H9 (cell line): ENCODE results near the gene L3MBTL1. TPM values are rescaled to one million over a fixed set of nuclear protein-coding genes. Genes with fewer than 3 reads are reported as not detected.

Experiments used
- DNase-seq: peaks from one replicate; pipeline ENCODE4 v3.0.0-alpha.2; 2017
- H2AFZ ChIP-seq: one replicate; pipeline ENCODE4 v1.6.1; 2013; ENCODE audit warnings: mild to moderate bottlenecking, low read length, control low read depth, moderate library complexity
- H2AK5ac ChIP-seq: 2 replicates; pipeline ENCODE4 v1.6.1; 2013; ENCODE audit warnings: low read length, control low read depth, mixed read lengths; ENCODE audit not compliant: insufficient read length
- H2BK120ac ChIP-seq: one replicate; pipeline ENCODE4 v1.6.1; 2013; ENCODE audit warnings: low read depth, mild to moderate bottlenecking, low read length, control low read depth, inconsistent platforms; ENCODE audit not compliant: poor library complexity, severe bottlenecking
- H2BK12ac ChIP-seq: 2 replicates; pipeline ENCODE4 v1.6.1; 2013; ENCODE audit warnings: low read length, control low read depth, mixed read lengths, low read depth; ENCODE audit not compliant: insufficient read length
- H2BK15ac ChIP-seq: 2 replicates; pipeline ENCODE4 v1.6.1; 2013; ENCODE audit warnings: low read depth, low read length, control low read depth
- H2BK20ac ChIP-seq: one replicate; pipeline ENCODE4 v1.6.1; 2013; ENCODE audit warnings: low read depth, mild to moderate bottlenecking, low read length, control low read depth, inconsistent platforms; ENCODE audit not compliant: poor library complexity, severe bottlenecking
- H2BK5ac ChIP-seq: 2 replicates; pipeline ENCODE4 v1.6.1; 2013; ENCODE audit warnings: low read length, control low read depth, mixed read lengths; ENCODE audit not compliant: insufficient read length
- H3K14ac ChIP-seq: 2 replicates; pipeline ENCODE4 v1.6.1; 2013; ENCODE audit warnings: low read length, control low read depth; ENCODE audit not compliant: insufficient read depth
- H3K18ac ChIP-seq: 2 replicates; pipeline ENCODE4 v1.6.1; 2013; ENCODE audit warnings: low read depth, mild to moderate bottlenecking, mixed read lengths, low read length, control low read depth; ENCODE audit not compliant: insufficient read length
- H3K23ac ChIP-seq: 2 replicates; pipeline ENCODE4 v1.6.1; 2013; ENCODE audit warnings: low read length, control low read depth, mixed read lengths, low read depth; ENCODE audit not compliant: insufficient read length
- H3K23me2 ChIP-seq: 2 replicates; pipeline ENCODE4 v1.6.1; 2013; ENCODE audit warnings: low read depth, mild to moderate bottlenecking, mixed read lengths, low read length, control low read depth; ENCODE audit not compliant: insufficient read length, poor library complexity, severe bottlenecking
- H3K27ac ChIP-seq: 2 replicates; pipeline ENCODE4 v1.5.1; 2013; ENCODE audit warnings: low read length, control low read depth, mixed read lengths, low read depth; ENCODE audit not compliant: insufficient read length
- H3K27me3 ChIP-seq: 2 replicates; pipeline ENCODE4 v1.6.1; 2013; ENCODE audit warnings: low read length, control low read depth, inconsistent platforms; ENCODE audit not compliant: insufficient read depth
- H3K4ac ChIP-seq: 2 replicates; pipeline ENCODE4 v1.6.1; 2013; ENCODE audit warnings: low read depth, mild to moderate bottlenecking, control low read depth, inconsistent platforms, low read length, moderate library complexity
- H3K4me1 ChIP-seq: 2 replicates; pipeline ENCODE4 v1.6.1; 2013; ENCODE audit warnings: low read length, control low read depth, inconsistent platforms; ENCODE audit not compliant: insufficient read depth
- H3K4me2 ChIP-seq: 2 replicates; pipeline ENCODE4 v1.6.1; 2013; ENCODE audit warnings: low read length, control low read depth, mixed read lengths; ENCODE audit not compliant: insufficient read length, insufficient read depth
- H3K56ac ChIP-seq: 2 replicates; pipeline ENCODE4 v1.6.1; 2013; ENCODE audit warnings: low read depth, mild to moderate bottlenecking, mixed read lengths, low read length, control low read depth; ENCODE audit not compliant: insufficient read length
- H3K79me1 ChIP-seq: 2 replicates; pipeline ENCODE4 v1.6.1; 2013; ENCODE audit warnings: low read depth, mild to moderate bottlenecking, moderate library complexity, low read length, control low read depth, inconsistent platforms; ENCODE audit not compliant: insufficient read depth, poor library complexity, severe bottlenecking
- H3K79me2 ChIP-seq: 2 replicates; pipeline ENCODE4 v1.6.1; 2013; ENCODE audit warnings: low read length, control low read depth, inconsistent platforms; ENCODE audit not compliant: insufficient read depth
- H3K9ac ChIP-seq: 2 replicates; pipeline ENCODE4 v1.6.1; 2013; ENCODE audit warnings: low read length, control low read depth, mixed read lengths; ENCODE audit not compliant: insufficient read length; ENCODE audit errors: extremely low read depth
- H3K9me3 ChIP-seq: one replicate; pipeline ENCODE4 v1.6.1; 2013; ENCODE audit warnings: low read depth, low read length, inconsistent platforms; ENCODE audit not compliant: control insufficient read depth
- H3T11ph ChIP-seq: one replicate; pipeline ENCODE4 v1.6.1; 2013; ENCODE audit warnings: mild to moderate bottlenecking, low read length, control low read depth, inconsistent platforms
- H4K20me1 ChIP-seq: one replicate; pipeline ENCODE4 v1.6.1; 2013; ENCODE audit not compliant: control insufficient read depth, insufficient read length, insufficient read depth
- H4K5ac ChIP-seq: 2 replicates; pipeline ENCODE4 v1.6.1; 2013; ENCODE audit warnings: low read depth, mild to moderate bottlenecking, mixed read lengths, low read length, control low read depth; ENCODE audit not compliant: insufficient read length
- H4K8ac ChIP-seq: replicated peaks from 2 replicates; pipeline ENCODE4 v1.6.1; 2013; ENCODE audit warnings: low read length, control low read depth, mixed read lengths, low read depth; ENCODE audit not compliant: insufficient read length
- H4K91ac ChIP-seq: 2 replicates; pipeline ENCODE4 v1.6.1; 2013; ENCODE audit warnings: low read depth, mild to moderate bottlenecking, moderate library complexity, mixed read lengths, low read length, control low read depth; ENCODE audit not compliant: insufficient read length
- H3K27ac Mint-ChIP-seq, 3 experiments: 2 replicates in 2 of 3; 3 replicates in 1 of 3; pipeline ENCODE4 v1.8.0; 2020 to 2021; ENCODE audit warnings: mixed read lengths in 3 of 3, mild to moderate bottlenecking in 1 of 3, moderate library complexity in 1 of 3
- H3K27me3 Mint-ChIP-seq: 2 replicates; pipeline ENCODE4 v1.8.0; 2021; ENCODE audit warnings: low read depth, mild to moderate bottlenecking, moderate library complexity, mixed read lengths
- H3K36me3 Mint-ChIP-seq, 3 experiments: 2 replicates in 2 of 3; 3 replicates in 1 of 3; pipeline ENCODE4 v1.8.0; 2020 to 2021; ENCODE audit warnings: low read depth in 3 of 3, mixed read lengths in 3 of 3; ENCODE audit not compliant: insufficient read depth in 1 of 3
- H3K4me1 Mint-ChIP-seq, 2 experiments: 2 replicates each; pipeline ENCODE4 v1.8.0; 2020; ENCODE audit warnings: mixed read lengths in 2 of 2
- H3K4me3 Mint-ChIP-seq, 2 experiments: 2 replicates in 1 of 2; 3 replicates in 1 of 2; pipeline ENCODE4 v1.8.0; 2020 to 2021; ENCODE audit warnings: mild to moderate bottlenecking in 2 of 2, mixed read lengths in 2 of 2, moderate library complexity in 1 of 2
- H3K9me3 Mint-ChIP-seq, 2 experiments: 2 replicates in 1 of 2; 3 replicates in 1 of 2; pipeline ENCODE4 v1.8.0; 2020; ENCODE audit warnings: mild to moderate bottlenecking in 2 of 2, mixed read lengths in 2 of 2, moderate library complexity in 1 of 2
- WGBS: extraction: QIAGEN DNeasy Blood & Tissue Kit; methylation state at CpG from one replicate; pipeline ENCODE4 v1.1.7; 2013; ENCODE audit warnings: missing lambda C conversion rate, low lambda C conversion rate, mixed read lengths; ENCODE audit not compliant: insufficient read length; ENCODE audit errors: extremely low coverage; 5-methylcytosine and 5-hydroxymethylcytosine counted together
- total RNA-seq: library from RNA; stranded (reverse); gene quantifications from 2 replicates; pipeline ENCODE4 v1.2.1, GENCODE V29; 2021
- TF ChIP-seq, protein P1 (sequence below): fragments of 200-600 bp; sonication (generic); conservative IDR thresholded peaks from 3 replicates; pipeline ENCODE4 v1.8.0; 2021; ENCODE audit warnings: antibody characterized with exemption, mild to moderate bottlenecking

Gene L3MBTL1
- total RNA-seq, 1 experiment from 2014 or later = 19.9 TPM

DNA sequence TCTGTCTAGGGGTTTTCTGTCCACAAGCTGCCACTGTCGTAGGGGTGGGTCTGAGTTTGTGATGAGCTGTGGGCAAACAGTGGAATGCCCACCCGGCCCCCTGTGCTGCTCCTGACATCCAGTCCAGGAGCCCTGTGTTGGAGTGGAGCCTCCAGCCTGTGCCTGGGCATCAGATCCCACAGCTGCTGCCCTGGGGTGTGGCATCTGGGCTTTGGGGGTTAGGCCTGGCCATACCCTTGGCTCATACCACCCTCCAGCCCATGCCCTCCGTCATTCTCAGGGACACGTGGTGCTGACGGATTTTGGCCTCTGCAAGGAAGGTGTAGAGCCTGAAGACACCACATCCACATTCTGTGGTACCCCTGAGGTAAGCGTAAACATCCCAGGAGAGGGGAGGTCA is 64.3 kb downstream of the L3MBTL1 start:
- H3K9me3 Mint-ChIP-seq = no peaks in the 10 kb centered on the region
- peaks cover 3% of the 10 kb centered on the region in 2 experiments; a peak in 3 of 4 replicates for H3K4me1 Mint-ChIP-seq
- Histone ChIP-seq H3K18ac (no peak overlapping the region), H2BK20ac (no peak overlapping the region), H2BK15ac (no peak overlapping the region), H4K20me1 (no peaks in the 10 kb centered on the region), H3K4me1 (no peaks in the 10 kb centered on the region), H4K91ac (no peak overlapping the region), H3K14ac (no peak overlapping the region), H3K27me3 (no peaks in the 10 kb centered on the region), H2BK120ac (no peak overlapping the region), H2BK5ac (no peak overlapping the region), H3K4me2 (no peak overlapping the region), H4K8ac (no peak overlapping the region), H3T11ph (no peak overlapping the region), H3K23me2 (no peaks in the 10 kb centered on the region), H3K79me2 (no peaks in the 10 kb centered on the region), H3K9ac (no peak overlapping the region), H2AK5ac (no peak overlapping the region), H3K27ac (no peak overlapping the region), H2AFZ (no peak overlapping the region), H3K56ac (no peak overlapping the region), H3K4ac (no peak overlapping the region), H2BK12ac (no peak overlapping the region), H3K9me3 (no peaks in the 10 kb centered on the region), H4K5ac (no peak overlapping the region), H3K23ac (no peak overlapping the region), H3K79me1 (no peaks in the 10 kb centered on the region)
- H3K4me3 Mint-ChIP-seq = no peak overlapping the region
- H3K27me3 Mint-ChIP-seq = no peaks in the 10 kb centered on the region
- no peaks in the 10 kb centered on the region for H3K36me3 Mint-ChIP-seq
- DNase-seq = no peak
- TF ChIP-seq, protein P1, sequence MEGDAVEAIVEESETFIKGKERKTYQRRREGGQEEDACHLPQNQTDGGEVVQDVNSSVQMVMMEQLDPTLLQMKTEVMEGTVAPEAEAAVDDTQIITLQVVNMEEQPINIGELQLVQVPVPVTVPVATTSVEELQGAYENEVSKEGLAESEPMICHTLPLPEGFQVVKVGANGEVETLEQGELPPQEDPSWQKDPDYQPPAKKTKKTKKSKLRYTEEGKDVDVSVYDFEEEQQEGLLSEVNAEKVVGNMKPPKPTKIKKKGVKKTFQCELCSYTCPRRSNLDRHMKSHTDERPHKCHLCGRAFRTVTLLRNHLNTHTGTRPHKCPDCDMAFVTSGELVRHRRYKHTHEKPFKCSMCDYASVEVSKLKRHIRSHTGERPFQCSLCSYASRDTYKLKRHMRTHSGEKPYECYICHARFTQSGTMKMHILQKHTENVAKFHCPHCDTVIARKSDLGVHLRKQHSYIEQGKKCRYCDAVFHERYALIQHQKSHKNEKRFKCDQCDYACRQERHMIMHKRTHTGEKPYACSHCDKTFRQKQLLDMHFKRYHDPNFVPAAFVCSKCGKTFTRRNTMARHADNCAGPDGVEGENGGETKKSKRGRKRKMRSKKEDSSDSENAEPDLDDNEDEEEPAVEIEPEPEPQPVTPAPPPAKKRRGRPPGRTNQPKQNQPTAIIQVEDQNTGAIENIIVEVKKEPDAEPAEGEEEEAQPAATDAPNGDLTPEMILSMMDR = no peak
- no CpG with 5 or more reads among the region's 6 CpGs for WGBS
- no peak overlapping the region for H3K27ac Mint-ChIP-seq
